ENCODE data around the gene PPFIA3. TPM values are rescaled to one million over a fixed set of nuclear protein-coding genes. Genes with fewer than 3 reads are reported as not detected.
"Not testable (repeated sequence)": the region's sequence is repeated elsewhere in the genome, so short reads cannot be mapped to it uniquely, and the experiment has no call there.

The PPFIA3 gene
- total RNA-seq, 1 experiment from 2014 or later = 4.9 TPM

DNA sequence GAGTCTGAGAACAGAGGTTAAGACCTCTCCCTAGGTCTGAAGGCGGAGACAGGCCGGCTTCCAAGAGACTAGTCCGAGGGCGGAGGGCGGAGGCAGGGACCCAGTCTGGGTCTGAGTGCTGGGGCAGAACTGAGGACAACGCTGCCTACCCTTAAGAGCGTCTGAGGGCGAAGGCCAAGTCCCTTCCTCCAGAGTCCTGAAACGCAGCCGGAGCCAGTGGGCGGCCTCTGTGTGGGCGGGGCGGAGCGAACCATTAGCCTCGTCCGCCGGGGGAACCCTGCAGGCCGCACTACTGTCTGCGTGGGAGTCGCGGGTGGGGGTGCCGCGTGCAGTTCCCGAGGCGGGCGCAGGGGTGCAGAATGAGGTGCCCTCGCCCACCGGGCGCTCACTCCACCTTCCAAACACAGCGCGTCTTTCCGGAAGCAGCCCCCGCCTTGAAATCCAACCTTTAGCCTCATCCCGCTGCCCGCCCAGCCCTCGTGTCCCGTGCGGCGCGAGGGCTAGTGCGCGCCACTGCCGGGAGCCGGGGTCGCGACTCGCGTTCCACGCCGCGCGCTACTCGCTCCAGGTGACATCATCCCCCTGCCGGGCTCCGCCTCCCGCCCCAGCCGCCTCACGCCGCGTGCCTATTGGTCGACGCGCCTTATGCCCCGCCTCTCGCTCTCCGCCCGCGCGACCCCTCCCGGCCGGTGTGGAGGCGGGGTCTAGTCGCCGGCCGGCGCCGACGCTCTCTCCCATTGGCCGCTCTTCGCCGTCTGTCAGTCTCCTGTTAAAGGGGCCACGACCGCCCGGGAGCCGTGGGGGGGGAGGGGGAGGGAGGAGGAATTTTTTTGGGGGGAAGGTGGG lies 556 bp upstream of the PPFIA3 start, which contains the start of gene C19orf73:
Gene C19orf73, minus strand, starts transcription at position 579 of the 846 bp plus-strand sequence. Its CDS starts 121 bp downstream, at position 458.
- TF ChIP-seq, protein P1, sequence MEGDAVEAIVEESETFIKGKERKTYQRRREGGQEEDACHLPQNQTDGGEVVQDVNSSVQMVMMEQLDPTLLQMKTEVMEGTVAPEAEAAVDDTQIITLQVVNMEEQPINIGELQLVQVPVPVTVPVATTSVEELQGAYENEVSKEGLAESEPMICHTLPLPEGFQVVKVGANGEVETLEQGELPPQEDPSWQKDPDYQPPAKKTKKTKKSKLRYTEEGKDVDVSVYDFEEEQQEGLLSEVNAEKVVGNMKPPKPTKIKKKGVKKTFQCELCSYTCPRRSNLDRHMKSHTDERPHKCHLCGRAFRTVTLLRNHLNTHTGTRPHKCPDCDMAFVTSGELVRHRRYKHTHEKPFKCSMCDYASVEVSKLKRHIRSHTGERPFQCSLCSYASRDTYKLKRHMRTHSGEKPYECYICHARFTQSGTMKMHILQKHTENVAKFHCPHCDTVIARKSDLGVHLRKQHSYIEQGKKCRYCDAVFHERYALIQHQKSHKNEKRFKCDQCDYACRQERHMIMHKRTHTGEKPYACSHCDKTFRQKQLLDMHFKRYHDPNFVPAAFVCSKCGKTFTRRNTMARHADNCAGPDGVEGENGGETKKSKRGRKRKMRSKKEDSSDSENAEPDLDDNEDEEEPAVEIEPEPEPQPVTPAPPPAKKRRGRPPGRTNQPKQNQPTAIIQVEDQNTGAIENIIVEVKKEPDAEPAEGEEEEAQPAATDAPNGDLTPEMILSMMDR (IDR thresholded peaks at IDR 0.05; ENCODE audit: unreplicated experiment) = peak; percentile 32
- DNase-seq = peak; percentile 98
- H3K9me3 Mint-ChIP-seq (ENCODE audit: low read depth, unreplicated experiment) = no peaks in the 10 kb centered on the region
- intact Hi-C loops (cut with micrococcal nuclease; ENCODE audit: unreplicated experiment) = loop anchor here (5.0 kb wide), 1 partner anchor 89 kb away; no protein-coding TSS in a partner anchor
- peaks cover 47% of the 10 kb centered on the region for H3K36me3 Mint-ChIP-seq (ENCODE audit: insufficient read depth, unreplicated experiment)
- H3K27me3 Mint-ChIP-seq (ENCODE audit: unreplicated experiment) = peaks cover 37% of the 10 kb centered on the region
- peak within 1 kb of the TSS; percentile 93 for H3K4me3 Mint-ChIP-seq (ENCODE audit: low read depth, unreplicated experiment)
- H3K27ac Mint-ChIP-seq (ENCODE audit: unreplicated experiment) = peak within 1 kb of the TSS; percentile 56
- TSS peak; percentile 94 for BruUV-seq (replicated peaks)
- H3K4me1 Mint-ChIP-seq (ENCODE audit: low read depth, unreplicated experiment) = peaks cover 35% of the 10 kb centered on the region
- CTCF ChIA-PET = interaction anchor here (0.6 to 1.6 kb wide), 2 partner anchors 80 kb away, joined by 3 to 6 read pairs; no protein-coding TSS in a partner anchor

DNA sequence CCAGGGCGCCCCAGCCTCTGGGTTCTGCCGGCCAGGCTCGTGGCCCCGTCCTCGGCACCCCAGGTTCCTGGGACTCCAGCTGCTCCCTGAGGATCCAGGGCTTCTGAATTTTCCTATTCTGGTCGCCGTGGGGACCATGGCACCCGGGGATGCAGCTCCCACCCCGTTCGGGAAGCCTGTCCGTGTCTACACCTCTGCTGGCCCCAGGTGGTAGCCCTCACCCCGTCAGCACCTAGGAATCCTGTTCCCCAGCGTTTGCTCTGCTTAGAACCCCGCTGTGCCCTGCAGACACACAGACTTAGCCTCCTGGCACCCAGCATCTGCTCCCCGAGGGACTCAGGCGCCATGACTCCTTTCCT lies 960 bp downstream of the PPFIA3 start:
- intact Hi-C loops (cut with micrococcal nuclease; ENCODE audit: unreplicated experiment) = no loop called here
- Mint-ChIP-seq H3K36me3 (ENCODE audit: insufficient read depth, unreplicated experiment) (peaks cover 35% of the 10 kb centered on the region), H3K4me3 (ENCODE audit: low read depth, unreplicated experiment) (peak overlapping the region; percentile 93), H3K4me1 (ENCODE audit: low read depth, unreplicated experiment) (peaks cover 31% of the 10 kb centered on the region), H3K27ac (ENCODE audit: unreplicated experiment) (no peak overlapping the region), H3K27me3 (ENCODE audit: unreplicated experiment) (peaks cover 37% of the 10 kb centered on the region), H3K9me3 (ENCODE audit: low read depth, unreplicated experiment) (no peaks in the 10 kb centered on the region)
- peak; percentile 11 for DNase-seq
- CTCF ChIA-PET = interaction anchor here (1.1 to 1.6 kb wide), 2 partner anchors 26 to 79 kb away, joined by 3 to 6 read pairs; no protein-coding TSS in a partner anchor
- BruUV-seq (replicated peaks) = no TSS peak
- TF ChIP-seq, protein P1 (IDR thresholded peaks at IDR 0.05; ENCODE audit: unreplicated experiment) = no peak

DNA sequence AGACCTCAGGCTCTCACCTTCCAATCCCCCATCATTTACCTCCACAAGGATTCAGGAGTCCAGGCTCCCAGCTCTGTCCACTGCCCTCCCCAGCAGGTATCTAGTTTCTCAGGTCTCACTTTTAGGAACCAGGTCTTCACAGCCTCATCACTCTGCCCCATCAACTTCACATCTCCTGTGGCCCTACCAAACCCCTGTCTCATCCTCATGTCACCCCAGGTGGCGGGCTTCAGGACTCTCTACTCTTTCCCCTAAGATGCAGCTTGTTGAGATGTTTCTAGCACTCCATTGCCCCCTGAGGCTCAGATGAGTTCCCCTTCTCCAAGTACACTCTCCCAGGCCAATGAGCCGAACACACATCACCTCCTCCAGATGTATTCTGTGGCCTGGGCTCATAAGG lies 1.5 kb downstream of the PPFIA3 start:
- H3K27ac Mint-ChIP-seq (ENCODE audit: unreplicated experiment) = no peak overlapping the region
- no peak for DNase-seq
- H3K9me3 Mint-ChIP-seq (ENCODE audit: low read depth, unreplicated experiment) = no peaks in the 10 kb centered on the region
- peak overlapping the region; percentile 93 for H3K4me3 Mint-ChIP-seq (ENCODE audit: low read depth, unreplicated experiment)
- intact Hi-C loops (cut with micrococcal nuclease; ENCODE audit: unreplicated experiment) = no loop called here
- CTCF ChIA-PET = interaction anchor here (1.1 kb wide), 1 partner anchor 25 kb away, joined by 3 read pairs; no protein-coding TSS in a partner anchor
- BruUV-seq (replicated peaks) = no TSS peak
- peaks cover 33% of the 10 kb centered on the region for H3K36me3 Mint-ChIP-seq (ENCODE audit: insufficient read depth, unreplicated experiment)
- TF ChIP-seq, protein P1 (IDR thresholded peaks at IDR 0.05; ENCODE audit: unreplicated experiment) = no peak
- peaks cover 31% of the 10 kb centered on the region for H3K4me1 Mint-ChIP-seq (ENCODE audit: low read depth, unreplicated experiment)
- peaks cover 37% of the 10 kb centered on the region for H3K27me3 Mint-ChIP-seq (ENCODE audit: unreplicated experiment)

DNA sequence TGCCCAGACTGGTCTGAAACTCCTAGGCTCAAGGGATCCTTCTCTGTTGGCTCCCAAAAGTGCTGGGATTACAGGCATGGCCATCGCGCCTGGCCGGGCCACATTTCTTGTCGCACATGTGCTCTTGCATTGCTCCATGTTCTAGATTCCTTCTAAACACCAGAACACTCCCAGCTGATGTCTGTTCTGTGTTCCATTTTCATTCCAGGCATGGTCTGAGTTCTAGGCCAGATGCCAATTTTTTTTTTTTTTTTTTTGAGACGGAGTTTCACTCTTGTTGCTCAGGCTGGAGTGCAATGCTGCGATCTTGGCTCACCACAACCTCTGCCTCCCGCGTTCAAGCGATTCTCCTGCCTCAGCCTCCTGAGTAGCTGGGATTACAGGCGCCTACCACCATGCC lies 2.5 kb downstream of the PPFIA3 start:
- H3K27ac Mint-ChIP-seq (ENCODE audit: unreplicated experiment); CTCF ChIA-PET; H3K4me3 Mint-ChIP-seq (ENCODE audit: low read depth, unreplicated experiment); H3K9me3 Mint-ChIP-seq (ENCODE audit: low read depth, unreplicated experiment); BruUV-seq (replicated peaks); intact Hi-C loops (cut with micrococcal nuclease; ENCODE audit: unreplicated experiment); DNase-seq: not testable (repeated sequence)
- Mint-ChIP-seq H3K36me3 (ENCODE audit: insufficient read depth, unreplicated experiment) (peaks cover 26% of the 10 kb centered on the region), H3K27me3 (ENCODE audit: unreplicated experiment) (peaks cover 37% of the 10 kb centered on the region), H3K4me1 (ENCODE audit: low read depth, unreplicated experiment) (peaks cover 26% of the 10 kb centered on the region)

DNA sequence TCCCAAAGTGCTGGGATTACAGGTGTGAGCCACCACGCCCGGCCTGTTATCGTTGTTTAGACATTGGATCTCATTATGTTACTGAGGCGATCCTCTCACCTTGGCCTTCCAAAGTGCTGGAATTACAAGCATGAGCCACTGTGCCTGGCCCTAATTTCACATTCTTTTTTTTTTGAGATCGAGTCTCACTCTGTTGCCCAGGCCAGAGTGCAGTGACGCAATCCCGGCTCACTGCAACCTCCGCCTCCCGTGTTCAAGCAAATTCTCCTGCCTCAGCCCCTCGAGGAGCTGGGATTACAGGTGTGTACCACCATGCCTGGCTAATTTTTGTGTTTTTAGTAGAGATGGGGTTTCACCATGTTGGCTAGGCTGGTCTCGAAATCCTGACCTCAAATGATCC lies 3.9 kb downstream of the PPFIA3 start:
- H3K4me1 Mint-ChIP-seq (ENCODE audit: low read depth, unreplicated experiment) = peaks cover 17% of the 10 kb centered on the region
- H3K27me3 Mint-ChIP-seq (ENCODE audit: unreplicated experiment) = peaks cover 37% of the 10 kb centered on the region
- CTCF ChIA-PET = interaction anchor here (0.5 to 0.7 kb wide), 2 partner anchors 54 to 75 kb away, joined by 3 to 5 read pairs; no protein-coding TSS in a partner anchor
- intact Hi-C loops (cut with micrococcal nuclease; ENCODE audit: unreplicated experiment); H3K9me3 Mint-ChIP-seq (ENCODE audit: low read depth, unreplicated experiment); H3K27ac Mint-ChIP-seq (ENCODE audit: unreplicated experiment); BruUV-seq (replicated peaks); DNase-seq; H3K4me3 Mint-ChIP-seq (ENCODE audit: low read depth, unreplicated experiment): not testable (repeated sequence)
- H3K36me3 Mint-ChIP-seq (ENCODE audit: insufficient read depth, unreplicated experiment) = peaks cover 31% of the 10 kb centered on the region
